IMR-90 (cell line): Measurements from ENCODE around the gene PARK7. TPM values are rescaled to one million over a fixed set of nuclear protein-coding genes. Genes with fewer than 3 reads are reported as not detected.
A peak's percentile ranks its signal among the peaks of the same experiment; 100 is the strongest.

ENCODE experiments used
- ATAC-seq: fragments of 200-7000 bp; cut with Tn5 transposase; 2 replicates; pipeline ENCODE4 v1.9.1; 2020; ENCODE audit warnings: low read depth, mild to moderate bottlenecking, moderate library complexity
- BruUV-seq: library from RNA; stranded (reverse); fragments of 400-500 nt; replicated peaks from 2 replicates; lab custom pipeline; 2021; lab: Mats Ljungman, UMichigan
- CTCF ChIA-PET: fragments of 300-600 bp; formaldehyde crosslinking; extraction: SDS; loops from one replicate; lab custom pipeline; 2021; ENCODE audit warnings: antibody characterized with exemption; lab: Yijun Ruan, JAX
- POLR2A ChIA-PET: fragments of 300-600 bp; sonication (Branson Sonifier 250); formaldehyde crosslinking; loops from one replicate; lab custom pipeline; 2022; ENCODE audit warnings: antibody characterized with exemption; ENCODE audit not compliant: unreplicated experiment; lab: Charles Lee
- DNase-seq: peaks from one replicate; pipeline ENCODE4 v3.0.0; 2013
- H2AFZ ChIP-seq: replicated peaks from 2 replicates; pipeline ENCODE3; 2013; ENCODE audit warnings: low read length, mild to moderate bottlenecking; ENCODE audit not compliant: poor library complexity
- H2AK5ac ChIP-seq: 2 replicates; pipeline ENCODE4 v1.6.1; 2013; ENCODE audit warnings: low read depth, low read length, inconsistent platforms
- H2AK9ac ChIP-seq: replicated peaks from 2 replicates; pipeline ENCODE3; 2013; ENCODE audit warnings: mild to moderate bottlenecking, low read depth, low read length, moderate library complexity; ENCODE audit not compliant: poor library complexity
- H2BK120ac ChIP-seq: 2 replicates; pipeline ENCODE4 v1.6.1; 2013; ENCODE audit warnings: low read depth, low read length, inconsistent platforms
- H2BK15ac ChIP-seq: 3 replicates; pipeline ENCODE4 v1.6.1; 2013; ENCODE audit warnings: low read depth, low read length, inconsistent platforms
- H2BK20ac ChIP-seq: 2 replicates; pipeline ENCODE4 v1.6.1; 2013; ENCODE audit warnings: low read depth, mild to moderate bottlenecking, inconsistent platforms, low read length, moderate library complexity
- H2BK5ac ChIP-seq: 2 replicates; pipeline ENCODE4 v1.6.1; 2013; ENCODE audit warnings: mild to moderate bottlenecking, low read depth, low read length, inconsistent platforms; ENCODE audit not compliant: poor library complexity, severe bottlenecking
- H3K14ac ChIP-seq: replicated peaks from 2 replicates; pipeline ENCODE4 v1.6.1; 2013; ENCODE audit warnings: low read depth, low read length, inconsistent platforms
- H3K18ac ChIP-seq: 2 replicates; pipeline ENCODE4 v1.6.1; 2013; ENCODE audit warnings: low read depth, low read length, control low read depth
- H3K23ac ChIP-seq: 2 replicates; pipeline ENCODE4 v1.6.1; 2013; ENCODE audit warnings: low read depth, low read length, inconsistent platforms
- H3K27ac ChIP-seq: 2 replicates; pipeline ENCODE4 v1.5.1; 2013; ENCODE audit warnings: mild to moderate bottlenecking, control low read depth, low read length; ENCODE audit not compliant: insufficient read depth
- H3K27me3 ChIP-seq: 2 replicates; pipeline ENCODE4 v1.6.1; 2013; ENCODE audit warnings: low read length; ENCODE audit not compliant: control insufficient read depth, insufficient read depth
- H3K36me3 ChIP-seq: 2 replicates; pipeline ENCODE4 v1.6.1; 2013; ENCODE audit warnings: low read length, mixed read lengths; ENCODE audit not compliant: control insufficient read depth, insufficient read depth
- H3K4ac ChIP-seq: 2 replicates; pipeline ENCODE4 v1.6.1; 2013; ENCODE audit warnings: low read depth, low read length, inconsistent platforms
- H3K4me1 ChIP-seq: 2 replicates; pipeline ENCODE4 v1.6.1; 2013; ENCODE audit warnings: low read length, mixed read lengths; ENCODE audit not compliant: control insufficient read depth, insufficient read depth
- H3K4me2 ChIP-seq: 2 replicates; pipeline ENCODE4 v1.6.1; 2013; ENCODE audit warnings: low read depth, mild to moderate bottlenecking, control low read depth, low read length, moderate library complexity
- H3K4me3 ChIP-seq: 2 replicates; pipeline ENCODE4 v1.5.1; 2013; ENCODE audit warnings: low read depth, mild to moderate bottlenecking, control low read depth, low read length, moderate library complexity; ENCODE audit not compliant: insufficient read depth
- H3K56ac ChIP-seq: 2 replicates; pipeline ENCODE4 v1.6.1; 2013; ENCODE audit warnings: low read length, inconsistent platforms; ENCODE audit not compliant: insufficient read depth; ENCODE audit errors: extremely low read depth
- H3K79me1 ChIP-seq, 2 experiments: 2 replicates each; pipeline ENCODE4 v1.6.1; 2013; ENCODE audit warnings: low read length in 2 of 2, inconsistent platforms in 1 of 2, low read depth in 1 of 2
- H3K9ac ChIP-seq: 2 replicates; pipeline ENCODE4 v1.6.1; 2013; ENCODE audit warnings: low read depth, low read length, control low read depth
- H3K9me1 ChIP-seq: 2 replicates; pipeline ENCODE4 v1.6.1; 2013; ENCODE audit warnings: low read length, inconsistent platforms; ENCODE audit not compliant: insufficient read depth
- H3K9me3 ChIP-seq: 2 replicates; pipeline ENCODE4 v1.6.1; 2013; ENCODE audit warnings: low read length; ENCODE audit not compliant: control insufficient read depth, insufficient read depth
- H4K20me1 ChIP-seq: 2 replicates; pipeline ENCODE4 v1.6.1; 2013; ENCODE audit warnings: low read length, inconsistent platforms; ENCODE audit not compliant: insufficient read depth
- H4K5ac ChIP-seq: 2 replicates; pipeline ENCODE4 v1.6.1; 2013; ENCODE audit warnings: mild to moderate bottlenecking, low read depth, low read length, control low read depth
- H4K8ac ChIP-seq, 2 experiments: 2 replicates each; pipeline ENCODE4 v1.6.1; 2013; ENCODE audit warnings: low read depth in 2 of 2, low read length in 2 of 2, control low read depth in 1 of 2, inconsistent platforms in 1 of 2
- H4K91ac ChIP-seq: 2 replicates; pipeline ENCODE4 v1.6.1; 2013; ENCODE audit warnings: low read depth, low read length, inconsistent platforms; ENCODE audit not compliant: insufficient read depth
- BHLHE40 ChIP-seq: fragments of 150-350 bp; IDR thresholded peaks from 2 replicates; pipeline ENCODE4 v1.6.1; 2016; ENCODE audit warnings: mild to moderate bottlenecking, low read depth, low read length
- CEBPB ChIP-seq: IDR thresholded peaks from 2 replicates; pipeline ENCODE4 v1.6.1; 2012; ENCODE audit warnings: low read depth, low read length, improper control_type of control experiment
- CHD1 ChIP-seq: IDR thresholded peaks from 2 replicates; pipeline ENCODE4 v1.6.1; 2012; ENCODE audit warnings: low read depth, low read length, improper control_type of control experiment
- ELK1 ChIP-seq: fragments of 150-350 bp; IDR thresholded peaks from 2 replicates; pipeline ENCODE4 v1.6.1; 2016; ENCODE audit warnings: low read depth, mild to moderate bottlenecking, low read length, moderate library complexity, borderline replicate concordance
- FOS ChIP-seq: fragments of 150-350 bp; IDR thresholded peaks from 2 replicates; pipeline ENCODE4 v1.6.1; 2016; ENCODE audit warnings: low read depth, low read length
- MAFK ChIP-seq: IDR thresholded peaks from 2 replicates; pipeline ENCODE4 v1.6.1; 2012; ENCODE audit warnings: low read depth, low read length, improper control_type of control experiment
- MAZ ChIP-seq: IDR thresholded peaks from 2 replicates; pipeline ENCODE4 v1.6.1; 2012; ENCODE audit warnings: low read depth, mild to moderate bottlenecking, low read length, improper control_type of control experiment, moderate library complexity, borderline replicate concordance
- MXI1 ChIP-seq: IDR thresholded peaks from 2 replicates; pipeline ENCODE4 v1.6.1; 2012; ENCODE audit warnings: low read depth, mild to moderate bottlenecking, low read length, moderate library complexity, borderline replicate concordance
- NFE2L2 ChIP-seq: fragments of 150-350 bp; IDR thresholded peaks from 2 replicates; pipeline ENCODE4 v1.6.1; 2016; ENCODE audit warnings: low read depth, mild to moderate bottlenecking, low read length
- POLR2A ChIP-seq: IDR thresholded peaks from 2 replicates; pipeline ENCODE4 v1.6.1; 2012; ENCODE audit warnings: mild to moderate bottlenecking, low read depth, low read length
- RAD21 ChIP-seq: IDR thresholded peaks from 2 replicates; pipeline ENCODE4 v1.6.1; 2012; ENCODE audit warnings: low read length, improper control_type of control experiment
- RCOR1 ChIP-seq: IDR thresholded peaks from 2 replicates; pipeline ENCODE4 v1.6.1; 2012; ENCODE audit warnings: mild to moderate bottlenecking, low read length, improper control_type of control experiment; ENCODE audit not compliant: insufficient replicate concordance
- RFX5 ChIP-seq: IDR thresholded peaks from 2 replicates; pipeline ENCODE4 v1.8.0; 2012; ENCODE audit warnings: low read depth, mild to moderate bottlenecking, low read length, moderate library complexity
- WGBS, 2 experiments: methylation state at CpG; one replicate each; pipeline versions ENCODE4 v1.1.5 to v1.1.7; 2013; ENCODE audit warnings: missing lambda C conversion rate in 2 of 2; ENCODE audit not compliant: insufficient read length in 1 of 2; ENCODE audit errors: extremely low coverage in 2 of 2; 5-methylcytosine and 5-hydroxymethylcytosine counted together
- dilution Hi-C: fragments of 300-500 bp; cut with HindIII; formaldehyde crosslinking; loops from one replicate; pipeline ENCODE4 v1.14.3; 2018; ENCODE audit warnings: low sequenced_read_pairs; ENCODE audit not compliant: unreplicated experiment
- in situ Hi-C: fragments of 300-500 bp; cut with MboI; formaldehyde crosslinking; loops from 3 replicates; pipeline ENCODE4 v1.14.3; 2019; ENCODE audit warnings: low sequenced_read_pairs, inconsistent platforms, mixed read lengths
- intact Hi-C: fragments of 100-400 bp; cut with micrococcal nuclease; formaldehyde crosslinking; loops from 2 replicates; pipeline ENCODE4 v1.10.0; 2022
- polyA plus RNA-seq, 3 experiments: library from polyadenylated mRNA; depleted of rRNA; stranded (reverse); fragments of >200 nt; gene quantifications; 2 replicates each; pipeline ENCODE4 v1.2.3, GENCODE V29; 2012; ENCODE audit warnings: low replicate concordance in 1 of 3
- total RNA-seq: library from RNA; depleted of rRNA; stranded (reverse); fragments of >200 nt; gene quantifications from 2 replicates; pipeline ENCODE4 v1.2.3, GENCODE V29; 2012
- TF ChIP-seq, protein P1 (sequence below): fragments of 150-350 bp; IDR thresholded peaks from 2 replicates; pipeline ENCODE4 v1.6.1; 2017; ENCODE audit warnings: mild to moderate bottlenecking, antibody characterized with exemption, low read length, low read depth
- TF ChIP-seq, protein P2 (sequence below): conservative IDR thresholded peaks from 2 replicates; pipeline ENCODE4 v1.5.1; 2012; ENCODE audit warnings: mild to moderate bottlenecking, low read depth, low read length, improper control_type of control experiment

The PARK7 gene
- total and polyA plus RNA-seq, 2 of the 4 experiments (the other 2 are of a cell fraction) = 207 to 357 TPM

- Histone ChIP-seq H2BK120ac (no peak overlapping the region), H3K4ac (no peak overlapping the region), H3K9ac (no peak overlapping the region), H4K20me1 (no peaks in the 10 kb centered on the region), H2BK15ac (no peak overlapping the region), H2BK5ac (no peak overlapping the region), H3K56ac (no peak overlapping the region), H2BK20ac (peak overlapping the region; percentile 23; the same call in 1 of the 2 replicates), H3K23ac (no peak overlapping the region), H3K27me3 (peaks cover 3% of the 10 kb centered on the region), H3K4me3 (no peak overlapping the region), H4K5ac (no peak overlapping the region), H3K4me2 (no peak overlapping the region), H3K14ac (no peak overlapping the region), H2AK9ac (no peak overlapping the region), H3K79me1 (no peaks in the 10 kb centered on the region), H2AK5ac (no peak overlapping the region), H3K9me1 (no peaks in the 10 kb centered on the region), H3K9me3 (no peaks in the 10 kb centered on the region), H3K18ac (no peak overlapping the region), H2AFZ (no peak overlapping the region), H4K8ac (no peak overlapping the region), H3K36me3 (no peaks in the 10 kb centered on the region), H3K4me1 (no peaks in the 10 kb centered on the region; the same call in 1 of the 2 replicates), H3K27ac (no peak overlapping the region), H4K91ac (no peak overlapping the region)
- DNase-seq = no peak
- intact Hi-C loops = no loop called here
- TF ChIP-seq, protein P1, sequence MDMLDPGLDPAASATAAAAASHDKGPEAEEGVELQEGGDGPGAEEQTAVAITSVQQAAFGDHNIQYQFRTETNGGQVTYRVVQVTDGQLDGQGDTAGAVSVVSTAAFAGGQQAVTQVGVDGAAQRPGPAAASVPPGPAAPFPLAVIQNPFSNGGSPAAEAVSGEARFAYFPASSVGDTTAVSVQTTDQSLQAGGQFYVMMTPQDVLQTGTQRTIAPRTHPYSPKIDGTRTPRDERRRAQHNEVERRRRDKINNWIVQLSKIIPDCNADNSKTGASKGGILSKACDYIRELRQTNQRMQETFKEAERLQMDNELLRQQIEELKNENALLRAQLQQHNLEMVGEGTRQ = no peak
- TF ChIP-seq RAD21 = no peak
- no peak for TF ChIP-seq MAZ
- no peak for TF ChIP-seq RFX5
- no peak for TF ChIP-seq POLR2A
- TF ChIP-seq NFE2L2 = no peak
- TF ChIP-seq MAFK = no peak
- TF ChIP-seq MXI1 = no peak
- TF ChIP-seq BHLHE40 = no peak
- TF ChIP-seq RCOR1 = no peak
- TF ChIP-seq, protein P2, sequence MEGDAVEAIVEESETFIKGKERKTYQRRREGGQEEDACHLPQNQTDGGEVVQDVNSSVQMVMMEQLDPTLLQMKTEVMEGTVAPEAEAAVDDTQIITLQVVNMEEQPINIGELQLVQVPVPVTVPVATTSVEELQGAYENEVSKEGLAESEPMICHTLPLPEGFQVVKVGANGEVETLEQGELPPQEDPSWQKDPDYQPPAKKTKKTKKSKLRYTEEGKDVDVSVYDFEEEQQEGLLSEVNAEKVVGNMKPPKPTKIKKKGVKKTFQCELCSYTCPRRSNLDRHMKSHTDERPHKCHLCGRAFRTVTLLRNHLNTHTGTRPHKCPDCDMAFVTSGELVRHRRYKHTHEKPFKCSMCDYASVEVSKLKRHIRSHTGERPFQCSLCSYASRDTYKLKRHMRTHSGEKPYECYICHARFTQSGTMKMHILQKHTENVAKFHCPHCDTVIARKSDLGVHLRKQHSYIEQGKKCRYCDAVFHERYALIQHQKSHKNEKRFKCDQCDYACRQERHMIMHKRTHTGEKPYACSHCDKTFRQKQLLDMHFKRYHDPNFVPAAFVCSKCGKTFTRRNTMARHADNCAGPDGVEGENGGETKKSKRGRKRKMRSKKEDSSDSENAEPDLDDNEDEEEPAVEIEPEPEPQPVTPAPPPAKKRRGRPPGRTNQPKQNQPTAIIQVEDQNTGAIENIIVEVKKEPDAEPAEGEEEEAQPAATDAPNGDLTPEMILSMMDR = no peak
- TF ChIP-seq CHD1 = no peak
- no peak for TF ChIP-seq FOS
- no peak for TF ChIP-seq CEBPB
- no peak for TF ChIP-seq ELK1
- no peak for ATAC-seq
- WGBS, 2 experiments = no CpG with 5 or more reads among the region's 5 CpGs
- ChIA-PET POLR2A (interaction anchor here (0.7 kb wide), 1 partner anchor 607 kb away, joined by 3 read pairs; no protein-coding TSS in a partner anchor), CTCF (interaction anchor here (1.2 kb wide), 1 partner anchor 167 kb away, joined by 5 read pairs; no protein-coding TSS in a partner anchor)
- dilution Hi-C loops = no loop called here
- in situ Hi-C loops = no loop called here
- BruUV-seq = no TSS peak
Observed at GRCh38 chr1:7919880-7920279, 41.6 kb upstream of the PARK7 start.
